H1 (cell line): ENCODE data around the gene DOCK1. TPM values are rescaled to one million over a fixed set of nuclear protein-coding genes. Genes with fewer than 3 reads are reported as not detected.

Source experiments
- ATF3 ChIP-seq: IDR thresholded peaks from 2 replicates; pipeline ENCODE4 v1.6.1; 2011; ENCODE audit warnings: low read depth, mild to moderate bottlenecking, low read length; ENCODE audit not compliant: insufficient read depth
- BCL11A ChIP-seq, 2 experiments: IDR thresholded peaks; one replicate each; pipeline ENCODE4 v1.6.1; 2011; ENCODE audit warnings: low read depth in 2 of 2, low read length in 2 of 2, mild to moderate bottlenecking in 2 of 2
- polyA plus RNA-seq, 7 experiments: library from polyadenylated mRNA; depleted of rRNA in 3 of 7; stranded (reverse) in 5 of 7; unstranded in 2 of 7; fragments of >200 nt in 5 of 7; fragments of 200-250 nt in 2 of 7; gene quantifications; 1 replicate in 5 of 7; 2 replicates in 1 of 7; 4 replicates in 1 of 7; pipeline versions ENCODE4 v1.2.1 to v1.2.3, GENCODE V29; 2011 to 2013; ENCODE audit warnings: missing spikeins in 2 of 7, mixed read lengths in 2 of 7
- total RNA-seq: library from RNA; stranded (reverse); fragmentation: NEBNext Ultra II Directional; extraction: Animal tissue kit (Norgen Biotek cat#: 25700); gene quantifications from 2 replicates; pipeline ENCODE4 v1.2.1, GENCODE V29; 2021

Gene DOCK1
- total and polyA plus RNA-seq, 2 of the 8 experiments (the other 6 are each of a cell fraction or from before 2014, with no cell fraction given): 11.6 to 53.0 TPM

- no peak for TF ChIP-seq ATF3
- TF ChIP-seq BCL11A (IDR thresholded peaks at IDR 0.05; ENCODE audit: low read depth in 2 of 2, low read length in 2 of 2): no peak
- TF ChIP-seq, all 59 proteins: peak for 0
These were observed 366.8 kb downstream of the DOCK1 start (continued) for GRCh38 chr10:127272076-127272475.
